Neural crest cell (in vitro differentiated cells): ENCODE results near the gene RRM1. TPM values are rescaled to one million over a fixed set of nuclear protein-coding genes. Genes with fewer than 3 reads are reported as not detected.
A peak's percentile ranks its signal among the peaks of the same experiment; 100 is the strongest.
"Not testable (repeated sequence)": the region's sequence is repeated elsewhere in the genome, so short reads cannot be mapped to it uniquely, and the experiment has no call there.

Experiments
- DNase-seq: peaks from one replicate; pipeline ENCODE4 v3.0.0; 2021; ENCODE audit warnings: low read depth, mixed read lengths, low spot score
- H3K27ac Mint-ChIP-seq: one replicate; pipeline ENCODE4 v1.8.0; 2021; ENCODE audit warnings: mild to moderate bottlenecking, mixed read lengths; ENCODE audit not compliant: unreplicated experiment
- H3K27me3 Mint-ChIP-seq: 2 replicates; pipeline ENCODE4 v1.8.0; 2021; ENCODE audit warnings: low read depth, mild to moderate bottlenecking, mixed read lengths
- H3K36me3 Mint-ChIP-seq: 2 replicates; pipeline ENCODE4 v1.8.0; 2021; ENCODE audit warnings: low read depth, mild to moderate bottlenecking, mixed read lengths
- H3K4me1 Mint-ChIP-seq: 2 replicates; pipeline ENCODE4 v1.8.0; 2021; ENCODE audit warnings: mixed read lengths
- H3K4me3 Mint-ChIP-seq: one replicate; pipeline ENCODE4 v1.8.0; 2021; ENCODE audit warnings: mild to moderate bottlenecking, mixed read lengths
- H3K9me3 Mint-ChIP-seq: 2 replicates; pipeline ENCODE4 v1.8.0; 2021; ENCODE audit warnings: mixed read lengths
- CTCF ChIP-seq: fragments of 200-600 bp; sonication (generic); conservative IDR thresholded peaks from 2 replicates; pipeline ENCODE4 v1.5.0; 2021; ENCODE audit warnings: antibody characterized with exemption, mild to moderate bottlenecking
- total RNA-seq: library from RNA; stranded (reverse); gene quantifications from 2 replicates; pipeline ENCODE4 v1.2.1, GENCODE V29; 2021

Gene RRM1
- total RNA-seq, 1 donor from 2014 or later, result 209 TPM

GRCh38 chr11:4161305-4161704 lies 66.7 kb downstream of the RRM1 start:
- Mint-ChIP-seq H3K4me1 (no peaks in the 10 kb centered on the region), H3K4me3 (no peak overlapping the region), H3K9me3 (peaks cover 9% of the 10 kb centered on the region), H3K36me3 (peaks cover 4% of the 10 kb centered on the region), H3K27me3 (no peaks in the 10 kb centered on the region), H3K27ac (no peak overlapping the region)
- DNase-seq, result no peak
- TF ChIP-seq CTCF, result no peak

- Mint-ChIP-seq H3K4me1 (no peaks in the 10 kb centered on the region), H3K27me3 (no peaks in the 10 kb centered on the region), H3K9me3 (peaks cover 11% of the 10 kb centered on the region), H3K4me3 (no peak overlapping the region), H3K36me3 (peaks cover 4% of the 10 kb centered on the region), H3K27ac (no peak overlapping the region)
- no peak for TF ChIP-seq CTCF
- DNase-seq, result no peak
Observed at GRCh38 chr11:4164884-4165590, 70.4 kb downstream of the RRM1 start.

GRCh38 chr11:4167292-4167691 lies 72.7 kb downstream of the RRM1 start:
- no peaks in the 10 kb centered on the region for H3K4me1 Mint-ChIP-seq
- no peak overlapping the region for H3K4me3 Mint-ChIP-seq
- H3K9me3 Mint-ChIP-seq, result peaks cover 8% of the 10 kb centered on the region
- no peak overlapping the region for H3K27ac Mint-ChIP-seq
- no peaks in the 10 kb centered on the region for H3K27me3 Mint-ChIP-seq
- TF ChIP-seq CTCF, result no peak
- peaks cover 4% of the 10 kb centered on the region for H3K36me3 Mint-ChIP-seq
- DNase-seq, result no peak

GRCh38 chr11:4167758-4168157 lies 73.2 kb downstream of the RRM1 start:
- no peak for TF ChIP-seq CTCF
- Mint-ChIP-seq H3K27me3 (no peaks in the 10 kb centered on the region), H3K36me3 (peaks cover 4% of the 10 kb centered on the region), H3K4me1 (no peaks in the 10 kb centered on the region), H3K27ac (no peak overlapping the region), H3K9me3 (peaks cover 8% of the 10 kb centered on the region), H3K4me3 (no peak overlapping the region)
- no peak for DNase-seq

- H3K4me1 Mint-ChIP-seq, H3K9me3 Mint-ChIP-seq, H3K36me3 Mint-ChIP-seq, H3K27me3 Mint-ChIP-seq: not testable (repeated sequence)
- Mint-ChIP-seq H3K4me3 (peak overlapping the region; percentile 81), H3K27ac (peak overlapping the region; percentile 0)
- DNase-seq, result peak; percentile 22
Observed at GRCh38 chr11:4175620-4176350, 81.2 kb downstream of the RRM1 start.
